HG02973 (cell line): ENCODE data around the gene TXNDC11.

ENCODE experiments used
- ATAC-seq: cut with Tn5 transposase; IDR thresholded peaks from one replicate; pipeline ENCODE4 v1.9.1; 2021; ENCODE audit warnings: moderate library complexity; ENCODE audit not compliant: unreplicated experiment

The TXNDC11 gene

DNA sequence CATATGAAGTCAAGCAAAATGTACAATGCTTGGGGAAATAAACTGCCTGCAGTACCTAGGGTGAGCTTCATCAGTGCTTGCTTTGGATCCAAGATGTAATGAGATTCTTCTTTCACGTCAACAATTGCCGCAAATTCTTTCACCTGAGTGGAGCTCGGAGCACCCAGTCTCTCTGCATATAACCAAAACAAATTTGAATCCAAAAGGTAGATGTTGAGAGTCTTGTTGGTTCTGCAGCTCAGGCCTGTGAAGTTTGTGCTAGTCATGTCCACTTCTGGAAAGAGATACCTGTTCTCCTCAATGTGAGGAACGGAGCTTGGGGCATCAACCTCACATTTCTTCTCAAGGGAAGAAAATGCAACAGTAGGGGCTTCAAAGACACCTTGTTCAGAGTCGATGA lies 51.4 kb downstream of the TXNDC11 start:
- no peak for ATAC-seq

- peak; percentile 71 for ATAC-seq
Measured at GRCh38 chr16:11689031-11689840, 53.4 kb downstream of the TXNDC11 start.

DNA sequence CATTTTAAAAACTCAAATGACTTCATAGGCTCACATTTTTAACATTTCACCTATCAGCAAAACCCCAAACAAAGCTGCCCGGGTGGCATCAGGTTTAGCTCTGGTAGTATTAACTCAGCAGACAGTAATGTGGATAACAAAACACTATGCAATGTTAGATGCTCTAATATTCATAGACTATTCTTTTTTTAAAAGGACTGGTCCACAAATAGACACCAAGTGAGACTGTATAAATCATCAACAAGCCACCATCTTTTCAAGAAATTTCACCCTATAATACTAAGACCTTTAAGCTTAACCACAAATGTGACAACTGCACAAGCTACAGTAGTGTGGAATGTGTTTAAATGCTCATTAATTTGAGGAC lies 54.2 kb downstream of the TXNDC11 start:
- no peak for ATAC-seq

GRCh38 chr16:11687601-11688519 lies 54.8 kb downstream of the TXNDC11 start:
- ATAC-seq, result no peak

DNA sequence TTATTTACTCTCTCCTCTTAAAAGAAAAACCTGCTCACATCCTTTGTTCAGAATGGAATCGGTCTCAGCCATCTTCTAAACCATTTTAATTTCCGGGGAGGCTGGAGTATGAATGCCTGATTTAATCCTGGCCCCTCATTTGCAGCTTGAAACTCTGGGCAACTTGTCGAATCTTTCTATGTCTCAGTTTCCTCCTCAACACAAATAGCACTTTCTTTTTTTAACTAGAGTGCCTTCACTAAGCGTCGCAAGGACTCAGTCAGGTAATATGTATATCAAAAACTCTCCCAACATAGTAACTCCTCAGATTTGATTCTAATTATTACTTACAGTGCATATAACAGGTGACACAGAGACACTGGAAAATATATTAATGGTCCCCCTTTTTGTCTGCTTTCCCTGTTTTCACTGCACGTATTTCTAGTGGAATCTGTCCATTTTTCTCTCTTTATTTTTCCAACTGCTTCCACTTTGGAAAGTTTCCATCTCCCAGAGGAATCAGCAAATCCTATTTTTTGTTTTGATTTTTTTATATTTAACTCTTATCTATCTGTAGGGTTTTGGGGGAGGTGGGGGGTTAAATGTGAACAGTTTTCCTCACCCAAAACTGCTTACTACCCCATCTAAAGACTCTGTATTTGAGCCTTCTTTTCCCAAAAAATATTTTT lies 55.8 kb downstream of the TXNDC11 start:
- ATAC-seq, result no peak

- ATAC-seq, result no peak
Measured at GRCh38 chr16:11685844-11686618, 56.6 kb downstream of the TXNDC11 start.

DNA sequence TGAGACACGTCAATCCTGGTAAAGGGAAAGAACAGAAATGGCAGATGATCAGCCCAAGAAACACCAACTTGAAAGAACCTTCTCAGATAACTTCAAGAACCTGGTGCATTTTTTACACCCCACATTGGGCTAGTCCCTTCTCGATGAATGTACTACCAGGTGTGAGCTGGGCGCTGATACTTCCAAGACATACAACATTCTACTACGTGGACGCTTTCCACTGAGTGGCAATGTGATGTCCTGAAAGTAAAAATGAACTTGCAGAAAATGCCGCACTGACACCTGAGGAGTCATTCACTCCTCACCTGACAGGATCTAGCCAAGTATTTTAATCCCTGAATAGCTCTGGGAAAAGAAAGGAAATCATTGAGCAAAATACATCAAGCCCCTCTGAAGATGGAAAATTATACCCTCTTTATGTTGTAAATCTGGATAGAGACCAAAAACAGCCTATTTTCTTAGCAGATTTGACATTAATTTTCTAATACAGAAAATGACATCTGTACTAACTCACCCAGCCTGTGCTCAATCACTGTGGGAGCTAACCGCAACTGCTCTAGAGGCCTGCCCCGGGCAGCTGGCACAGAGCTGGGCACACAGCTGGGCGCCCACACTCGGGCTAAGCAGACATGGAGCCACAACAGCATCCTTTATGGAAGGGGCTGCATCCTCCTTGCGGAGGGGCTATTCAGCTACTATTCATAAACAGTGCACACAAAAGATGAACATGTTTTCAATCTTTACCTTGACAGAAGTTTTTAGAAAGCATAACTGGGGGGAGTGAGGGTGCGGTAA lies 58.2 kb downstream of the TXNDC11 start:
- ATAC-seq, result no peak

DNA sequence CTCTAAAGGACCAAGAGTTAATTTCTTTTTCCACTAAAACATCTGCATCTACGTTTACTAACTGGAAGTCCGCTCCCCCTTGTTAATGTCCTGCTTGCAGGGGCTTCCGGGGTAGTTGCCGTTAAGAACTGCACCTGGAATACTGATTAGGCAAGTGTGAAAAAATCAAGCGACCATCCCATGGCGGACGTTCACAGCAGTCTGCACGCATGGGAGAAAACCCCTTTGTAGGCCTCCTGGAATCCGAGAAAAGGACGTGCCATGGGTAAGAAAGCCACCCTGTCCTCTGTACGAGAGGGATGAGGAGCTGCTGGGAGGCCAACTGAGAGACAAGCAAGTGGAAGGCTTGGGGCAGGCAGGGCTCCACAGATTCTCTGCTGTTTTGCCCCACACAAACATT lies 59.5 kb downstream of the TXNDC11 start:
- no peak for ATAC-seq

- peak; percentile 31 for ATAC-seq
Measured at GRCh38 chr16:11682655-11683096, 60.0 kb downstream of the TXNDC11 start.

DNA sequence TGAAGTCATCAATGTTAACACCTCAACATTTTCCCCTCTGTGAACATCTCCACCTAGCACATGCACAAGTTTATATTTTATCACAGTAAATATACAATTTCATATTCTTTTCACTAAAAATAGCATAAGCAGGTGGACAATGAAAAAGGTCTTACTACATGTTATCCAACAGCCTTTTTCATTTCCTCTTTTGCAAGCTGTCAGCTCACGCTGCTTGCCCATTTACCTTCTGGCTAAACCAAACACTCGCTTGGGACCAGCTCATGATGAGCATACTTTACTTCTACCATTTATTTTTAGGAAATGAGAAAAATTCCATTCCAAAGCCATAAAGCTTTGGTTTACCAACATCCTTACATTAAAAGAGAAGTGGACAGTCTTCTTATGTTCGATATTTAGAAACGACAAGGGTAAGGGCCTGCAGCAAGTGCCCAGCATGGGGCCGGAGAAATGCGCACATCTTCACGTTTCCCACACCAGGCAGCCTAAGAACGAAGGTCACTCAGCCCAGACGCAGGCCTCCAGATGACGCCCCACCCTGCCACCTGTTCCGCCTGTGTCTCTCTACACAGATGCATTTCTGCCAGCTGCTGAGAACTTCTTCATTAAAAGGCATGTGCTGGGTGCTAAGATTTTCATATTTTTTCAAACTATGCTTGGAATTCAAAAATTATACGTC lies 60.5 kb downstream of the TXNDC11 start:
- peak; percentile 42 for ATAC-seq

- no peak for ATAC-seq
Measured at GRCh38 chr16:11681556-11681955, 61.1 kb downstream of the TXNDC11 start.

GRCh38 chr16:11679941-11680911 lies 62.4 kb downstream of the TXNDC11 start:
- ATAC-seq, result no peak

DNA sequence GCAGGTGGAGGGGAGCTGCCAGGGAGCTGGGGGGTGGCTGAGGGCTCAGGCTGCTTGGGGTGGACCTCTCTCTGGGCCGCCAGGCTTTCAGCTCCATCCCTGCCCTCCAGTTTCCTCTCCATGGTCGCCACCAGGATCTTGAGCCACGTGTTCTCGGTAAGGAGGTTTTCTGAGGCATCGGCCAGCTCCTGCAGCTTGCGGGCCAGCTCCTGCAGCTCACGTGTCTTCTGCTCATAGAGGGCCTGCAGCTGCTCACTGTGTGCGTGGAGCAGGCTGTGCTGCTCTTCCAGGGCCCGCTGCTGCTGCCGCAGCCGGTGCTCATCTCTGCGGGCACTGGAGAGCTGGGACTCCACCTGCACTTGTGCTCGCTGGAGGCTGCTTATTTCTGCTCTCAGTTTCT lies 63.4 kb downstream of the TXNDC11 start:
- ATAC-seq, result no peak

- no peak for ATAC-seq
Measured at GRCh38 chr16:11677959-11678881, 64.4 kb downstream of the TXNDC11 start.

DNA sequence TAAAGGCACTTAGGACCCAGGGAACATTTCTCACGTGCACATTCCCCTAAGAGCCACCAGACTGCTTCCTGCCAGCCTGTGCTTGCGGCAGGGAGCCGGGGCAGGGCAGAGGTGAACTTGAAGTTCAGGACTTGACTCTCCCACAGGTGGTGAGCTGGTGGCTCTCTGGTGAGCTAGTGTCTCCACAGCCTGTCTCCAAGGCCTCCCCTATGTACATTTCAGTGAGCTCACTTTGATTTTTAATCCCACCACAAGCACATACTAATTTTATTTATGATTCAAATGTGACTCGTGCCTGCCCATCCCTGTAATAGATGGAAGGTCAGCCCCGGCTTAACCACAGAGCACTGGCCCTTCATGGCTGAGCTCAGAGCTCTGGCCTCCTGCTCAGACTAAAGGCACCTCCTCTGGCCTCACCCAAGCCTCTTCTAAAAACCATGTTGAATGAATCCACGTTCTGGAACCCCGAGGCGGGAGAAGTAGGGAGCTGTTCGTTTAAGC lies 65.2 kb downstream of the TXNDC11 start:
- no peak for ATAC-seq

GRCh38 chr16:11676799-11677198 lies 65.9 kb downstream of the TXNDC11 start:
- no peak for ATAC-seq
